ENCODE results near the gene ERC1.

ERC1 gene

DNA sequence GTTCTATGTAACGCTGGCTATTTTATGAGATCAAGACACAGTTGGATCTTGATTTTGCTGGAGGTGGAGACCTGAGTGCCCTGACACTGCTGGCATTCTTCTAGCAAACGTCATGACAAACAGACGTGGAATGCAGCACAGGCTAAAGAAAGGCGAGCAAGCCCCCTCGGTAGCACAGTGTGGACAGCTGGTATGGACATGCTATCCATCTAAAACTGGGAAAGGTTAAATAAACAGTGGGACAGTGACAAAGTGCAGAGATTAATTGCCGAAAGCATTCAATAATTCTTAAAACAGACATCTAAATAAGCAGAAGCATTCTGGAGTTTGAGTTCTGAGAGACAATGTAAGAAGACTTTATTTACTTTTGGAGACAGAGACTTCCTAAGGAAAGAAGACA, 366.1 kb downstream of the ERC1 start:
- Histone ChIP-seq H3K79me2 (ENCODE audit: insufficient read depth, low read depth) (no peaks in the 10 kb centered on the region), H3K4me2 (no peak overlapping the region), H3K27ac (no peak overlapping the region), H3K36me3 (ENCODE audit: insufficient read depth) (no peaks in the 10 kb centered on the region), H3K4me3 (IDR thresholded peaks at IDR 0.05; ENCODE audit: insufficient read depth, low read depth, low read length) (no peak overlapping the region), H2AFZ (ENCODE audit: low read depth) (no peak overlapping the region), H4K20me1 (ENCODE audit: insufficient read depth) (no peaks in the 10 kb centered on the region), H3K4me1 (ENCODE audit: low read depth, poor library complexity, severe bottlenecking) (no peaks in the 10 kb centered on the region), H3K9ac (no peak overlapping the region), H3K27me3 (ENCODE audit: insufficient read depth, low read depth) (no peaks in the 10 kb centered on the region)
- TF ChIP-seq, protein P1, sequence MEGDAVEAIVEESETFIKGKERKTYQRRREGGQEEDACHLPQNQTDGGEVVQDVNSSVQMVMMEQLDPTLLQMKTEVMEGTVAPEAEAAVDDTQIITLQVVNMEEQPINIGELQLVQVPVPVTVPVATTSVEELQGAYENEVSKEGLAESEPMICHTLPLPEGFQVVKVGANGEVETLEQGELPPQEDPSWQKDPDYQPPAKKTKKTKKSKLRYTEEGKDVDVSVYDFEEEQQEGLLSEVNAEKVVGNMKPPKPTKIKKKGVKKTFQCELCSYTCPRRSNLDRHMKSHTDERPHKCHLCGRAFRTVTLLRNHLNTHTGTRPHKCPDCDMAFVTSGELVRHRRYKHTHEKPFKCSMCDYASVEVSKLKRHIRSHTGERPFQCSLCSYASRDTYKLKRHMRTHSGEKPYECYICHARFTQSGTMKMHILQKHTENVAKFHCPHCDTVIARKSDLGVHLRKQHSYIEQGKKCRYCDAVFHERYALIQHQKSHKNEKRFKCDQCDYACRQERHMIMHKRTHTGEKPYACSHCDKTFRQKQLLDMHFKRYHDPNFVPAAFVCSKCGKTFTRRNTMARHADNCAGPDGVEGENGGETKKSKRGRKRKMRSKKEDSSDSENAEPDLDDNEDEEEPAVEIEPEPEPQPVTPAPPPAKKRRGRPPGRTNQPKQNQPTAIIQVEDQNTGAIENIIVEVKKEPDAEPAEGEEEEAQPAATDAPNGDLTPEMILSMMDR (conservative IDR thresholded peaks at IDR 0.05; ENCODE audit: low read depth, low read length), result no peak

DNA sequence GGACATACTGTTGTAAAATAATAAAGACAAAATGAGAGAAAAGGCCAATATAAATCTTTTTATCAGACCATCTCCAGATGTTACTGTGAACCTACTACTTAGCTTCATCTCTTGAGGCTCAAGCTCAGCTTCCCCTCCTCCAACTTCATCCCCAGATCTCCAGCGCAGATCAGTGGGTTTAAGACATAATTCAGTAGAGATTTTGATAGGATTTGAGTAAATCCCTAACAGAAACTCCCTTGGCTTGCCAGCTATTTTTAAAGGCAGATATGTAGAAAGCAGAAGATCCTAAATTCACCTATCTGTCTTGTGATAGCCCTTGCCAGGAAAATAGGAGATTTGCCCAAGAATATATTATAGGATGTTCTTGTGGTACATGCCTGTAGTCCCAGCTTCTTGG, 366.7 kb downstream of the ERC1 start:
- Histone ChIP-seq H3K79me2 (ENCODE audit: insufficient read depth, low read depth) (no peaks in the 10 kb centered on the region), H4K20me1 (ENCODE audit: insufficient read depth) (no peaks in the 10 kb centered on the region), H3K9ac (no peak overlapping the region), H3K36me3 (ENCODE audit: insufficient read depth) (no peaks in the 10 kb centered on the region), H3K4me2 (no peak overlapping the region), H3K27ac (no peak overlapping the region), H3K4me3 (IDR thresholded peaks at IDR 0.05; ENCODE audit: insufficient read depth, low read depth, low read length) (no peak overlapping the region), H3K4me1 (ENCODE audit: low read depth, poor library complexity, severe bottlenecking) (no peaks in the 10 kb centered on the region), H3K27me3 (ENCODE audit: insufficient read depth, low read depth) (no peaks in the 10 kb centered on the region), H2AFZ (ENCODE audit: low read depth) (no peak overlapping the region)
- TF ChIP-seq, protein P1 (conservative IDR thresholded peaks at IDR 0.05; ENCODE audit: low read depth, low read length), result no peak

DNA sequence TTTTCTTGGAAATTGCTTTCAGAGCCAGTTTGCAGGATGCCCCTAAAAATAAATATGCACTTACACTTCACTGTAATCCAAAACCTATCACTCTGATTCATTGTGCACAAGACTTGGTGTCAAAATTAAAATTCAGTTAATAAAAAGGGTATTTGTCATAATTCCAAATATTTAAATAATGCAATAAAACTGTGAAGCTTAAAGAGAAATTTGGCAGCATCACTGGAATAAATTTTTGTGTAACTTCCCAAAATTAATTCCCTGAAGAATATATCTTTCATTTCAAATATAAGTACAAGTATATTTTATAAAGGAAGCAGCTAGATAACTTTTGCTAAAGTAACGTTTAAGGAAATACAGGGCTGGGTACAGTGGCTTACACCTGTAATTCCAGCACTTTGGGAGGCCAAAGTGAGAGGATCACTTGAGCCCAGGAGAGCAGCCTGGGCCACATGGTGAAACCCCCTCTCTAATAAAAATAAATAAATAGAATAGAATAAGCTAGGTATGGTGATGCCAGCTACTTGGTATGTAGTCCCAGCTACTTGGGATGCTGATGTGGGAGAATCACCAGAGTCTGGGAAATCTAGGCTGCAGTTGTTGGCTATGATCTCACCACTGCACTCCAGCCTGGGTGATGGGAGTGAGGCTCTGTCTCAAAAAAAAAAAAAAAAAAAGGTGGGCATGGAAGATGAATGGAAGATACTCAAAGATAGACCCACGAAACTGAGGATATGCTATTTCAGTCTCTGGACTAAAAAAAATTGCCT, 369.6 kb downstream of the ERC1 start:
- Histone ChIP-seq H3K27ac (no peak overlapping the region), H2AFZ (ENCODE audit: low read depth) (no peak overlapping the region), H3K27me3 (ENCODE audit: insufficient read depth, low read depth) (no peaks in the 10 kb centered on the region), H3K4me1 (ENCODE audit: low read depth, poor library complexity, severe bottlenecking) (no peaks in the 10 kb centered on the region), H3K4me2 (no peak overlapping the region), H3K4me3 (IDR thresholded peaks at IDR 0.05; ENCODE audit: insufficient read depth, low read depth, low read length) (no peak overlapping the region), H3K79me2 (ENCODE audit: insufficient read depth, low read depth) (no peaks in the 10 kb centered on the region), H4K20me1 (ENCODE audit: insufficient read depth) (no peaks in the 10 kb centered on the region), H3K36me3 (ENCODE audit: insufficient read depth) (0 out of 2 replicates have a peak, but pooled peaks cover 2% of the 10 kb centered on the region), H3K9ac (no peak overlapping the region)
- TF ChIP-seq, protein P1 (conservative IDR thresholded peaks at IDR 0.05; ENCODE audit: low read depth, low read length), result no peak

DNA sequence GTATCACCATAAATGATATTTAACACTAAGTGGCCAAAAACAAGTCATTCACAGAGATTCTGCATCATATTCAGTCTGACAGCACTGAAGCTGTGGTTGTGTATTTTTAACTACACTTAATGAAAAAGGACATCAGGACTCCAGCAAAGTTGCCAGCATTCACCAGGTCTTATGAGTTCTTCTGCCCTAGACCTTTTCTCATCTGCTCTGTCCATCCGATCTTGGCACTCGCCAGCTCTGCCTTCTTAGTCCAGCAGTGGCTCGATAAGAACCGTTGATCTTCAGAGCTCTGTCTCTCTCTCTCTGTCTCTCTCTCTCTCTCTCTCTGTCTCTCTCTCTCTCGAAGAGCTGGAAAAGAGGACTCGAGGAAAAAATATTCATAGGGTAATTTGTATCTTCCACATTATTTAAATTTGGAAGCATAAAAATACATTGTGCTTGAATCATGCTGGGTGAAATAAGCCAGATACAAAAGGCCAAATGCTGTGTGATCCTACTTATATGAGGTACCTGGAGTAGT, 371.2 kb downstream of the ERC1 start:
- Histone ChIP-seq H3K4me2 (no peak overlapping the region), H3K36me3 (ENCODE audit: insufficient read depth) (0 out of 2 replicates have a peak, but pooled peaks cover 2% of the 10 kb centered on the region)
- TF ChIP-seq, protein P1 (conservative IDR thresholded peaks at IDR 0.05; ENCODE audit: low read depth, low read length), result no peak

More for the DNA sequence above, 371.2 kb downstream of the ERC1 start:
- no peaks in the 10 kb centered on the region for H3K79me2 ChIP-seq (ENCODE audit: insufficient read depth, low read depth)
- no peaks in the 10 kb centered on the region for H3K27me3 ChIP-seq (ENCODE audit: insufficient read depth, low read depth)
- H3K27ac ChIP-seq, result no peak overlapping the region
- no peaks in the 10 kb centered on the region for H4K20me1 ChIP-seq (ENCODE audit: insufficient read depth)
- no peak overlapping the region for H2AFZ ChIP-seq (ENCODE audit: low read depth)
- no peak overlapping the region for H3K4me3 ChIP-seq (IDR thresholded peaks at IDR 0.05; ENCODE audit: insufficient read depth, low read depth, low read length)
- no peak overlapping the region for H3K9ac ChIP-seq
- H3K4me1 ChIP-seq (ENCODE audit: low read depth, poor library complexity, severe bottlenecking), result no peaks in the 10 kb centered on the region
